Cardiac muscle cell (in vitro differentiated cells and primary cell): ENCODE measurements around the gene MEGF6. TPM values are rescaled to one million over a fixed set of nuclear protein-coding genes. Genes with fewer than 3 reads are reported as not detected.

Experiments used
- DNase-seq, 2 donors: peaks; one replicate each; pipeline versions ENCODE4 v3.0.0 to v3.0.0-alpha.2; 2010 to 2017; ENCODE audit warnings: low read depth in 1 of 2, low spot score in 1 of 2
- H3K27ac ChIP-seq: fragments of 200-600 bp; sonication (generic); 2 replicates; pipeline ENCODE4 v1.5.1; 2016
- H3K27me3 ChIP-seq: fragments of 200-600 bp; sonication (generic); 2 replicates; pipeline ENCODE4 v1.6.0; 2016; ENCODE audit warnings: control low read depth
- H3K36me3 ChIP-seq: fragments of 200-600 bp; sonication (generic); 2 replicates; pipeline ENCODE4 v1.5.1; 2016; ENCODE audit warnings: control low read depth
- H3K4me1 ChIP-seq: fragments of 200-600 bp; sonication (generic); 2 replicates; pipeline ENCODE4 v1.8.1; 2017; ENCODE audit warnings: low read depth, mild to moderate bottlenecking, mixed run types
- H3K4me3 ChIP-seq: fragments of 200-600 bp; sonication (generic); 2 replicates; pipeline ENCODE4 v1.5.1; 2016; ENCODE audit warnings: mild to moderate bottlenecking
- H3K9me3 ChIP-seq: fragments of 200-600 bp; sonication (generic); 2 replicates; pipeline ENCODE4 v1.5.1; 2017; ENCODE audit warnings: low read depth, mild to moderate bottlenecking, control low read depth
- CTCF ChIP-seq: IDR thresholded peaks from 2 replicates; pipeline ENCODE4 v1.5.1; 2012; ENCODE audit warnings: low read depth, mild to moderate bottlenecking, low read length
- polyA plus RNA-seq: library from polyadenylated mRNA; unstranded; fragments of >200 nt; fragmentation: Nextera tagmentation; extraction: Ambion mirVana; gene quantifications from 2 replicates; pipeline ENCODE4 v1.2.1, GENCODE V29; 2016
- total RNA-seq: library from RNA; depleted of rRNA; stranded (reverse); fragments of >200 nt; gene quantifications from 2 replicates; pipeline ENCODE4 v1.2.3, GENCODE V29; 2016

The MEGF6 gene
- total and polyA plus RNA-seq, 2 experiments from 2014 or later, result 11.1 to 31.7 TPM

GRCh38 chr1:3450983-3451382, 160.3 kb downstream of the MEGF6 start:
- TF ChIP-seq CTCF, result no peak

GRCh38 chr1:3450202-3450863, 161.0 kb downstream of the MEGF6 start:
- Histone ChIP-seq H3K4me1 (no peaks in the 10 kb centered on the region), H3K9me3 (no peaks in the 10 kb centered on the region), H3K4me3 (no peak overlapping the region), H3K27me3 (no peaks in the 10 kb centered on the region), H3K36me3 (no peaks in the 10 kb centered on the region), H3K27ac (no peak overlapping the region)
- DNase-seq, result no peak
- no peak for TF ChIP-seq CTCF

More at GRCh38 chr1:3450983-3451382, 160.3 kb downstream of the MEGF6 start:
- Histone ChIP-seq H3K4me1 (no peaks in the 10 kb centered on the region), H3K9me3 (no peaks in the 10 kb centered on the region), H3K27ac (no peak overlapping the region), H3K27me3 (no peaks in the 10 kb centered on the region), H3K4me3 (no peak overlapping the region), H3K36me3 (no peaks in the 10 kb centered on the region)
- DNase-seq, result no peak

GRCh38 chr1:3444736-3445135, 166.6 kb downstream of the MEGF6 start:
- no peaks in the 10 kb centered on the region for H3K9me3 ChIP-seq
- no peak for TF ChIP-seq CTCF
- DNase-seq, result no peak
- H3K27ac ChIP-seq, result no peak overlapping the region
- no peaks in the 10 kb centered on the region for H3K36me3 ChIP-seq
- no peaks in the 10 kb centered on the region for H3K27me3 ChIP-seq
- H3K4me3 ChIP-seq, result no peak overlapping the region
- peaks cover 16% of the 10 kb centered on the region for H3K4me1 ChIP-seq

GRCh38 chr1:3444298-3444697, 167.0 kb downstream of the MEGF6 start:
- H3K9me3 ChIP-seq, result no peaks in the 10 kb centered on the region
- no peak overlapping the region for H3K27ac ChIP-seq

GRCh38 chr1:3443807-3444206, 167.5 kb downstream of the MEGF6 start:
- Histone ChIP-seq H3K4me1 (peaks cover 16% of the 10 kb centered on the region), H3K27ac (no peak overlapping the region), H3K27me3 (no peaks in the 10 kb centered on the region), H3K4me3 (no peak overlapping the region), H3K9me3 (no peaks in the 10 kb centered on the region), H3K36me3 (no peaks in the 10 kb centered on the region)
- no peak for DNase-seq
- TF ChIP-seq CTCF, result no peak

More at GRCh38 chr1:3444298-3444697, 167.0 kb downstream of the MEGF6 start:
- TF ChIP-seq CTCF, result no peak
- no peaks in the 10 kb centered on the region for H3K36me3 ChIP-seq
- no peak overlapping the region for H3K4me3 ChIP-seq
- H3K4me1 ChIP-seq, result peaks cover 16% of the 10 kb centered on the region
- H3K27me3 ChIP-seq, result no peaks in the 10 kb centered on the region
- DNase-seq, result no peak

GRCh38 chr1:3442901-3443300, 168.4 kb downstream of the MEGF6 start:
- DNase-seq, result no peak
- no peaks in the 10 kb centered on the region for H3K27me3 ChIP-seq

More at GRCh38 chr1:3442901-3443300, 168.4 kb downstream of the MEGF6 start:
- TF ChIP-seq CTCF, result no peak
- H3K36me3 ChIP-seq, result no peaks in the 10 kb centered on the region
- H3K27ac ChIP-seq, result no peak overlapping the region
- peaks cover 16% of the 10 kb centered on the region for H3K4me1 ChIP-seq
- no peak overlapping the region for H3K4me3 ChIP-seq
- no peaks in the 10 kb centered on the region for H3K9me3 ChIP-seq
